DMS114 treated with DMSO at 0.1 percent for 48 hours (cell line): ENCODE measurements around the gene IGSF9.
"Not testable (repeated sequence)": the region's sequence is repeated elsewhere in the genome, so short reads cannot be mapped to it uniquely, and the experiment has no call there.

Source experiments
- DNase-seq: peaks from one replicate; lab custom pipeline; 2025; ENCODE audit not compliant: unreplicated experiment; lab: John Stamatoyannopoulos, UW

IGSF9 gene

GRCh38 chr1:159899634-159900033 lies 45.8 kb downstream of the IGSF9 start:
- not testable (repeated sequence) for DNase-seq

- no peak for DNase-seq
These were observed 46.9 kb downstream of the IGSF9 start for GRCh38 chr1:159898527-159898926.

GRCh38 chr1:159897962-159898361 lies 47.5 kb downstream of the IGSF9 start:
- DNase-seq, result no peak

GRCh38 chr1:159896546-159896930 lies 48.9 kb downstream of the IGSF9 start:
- DNase-seq, result no peak

DNA sequence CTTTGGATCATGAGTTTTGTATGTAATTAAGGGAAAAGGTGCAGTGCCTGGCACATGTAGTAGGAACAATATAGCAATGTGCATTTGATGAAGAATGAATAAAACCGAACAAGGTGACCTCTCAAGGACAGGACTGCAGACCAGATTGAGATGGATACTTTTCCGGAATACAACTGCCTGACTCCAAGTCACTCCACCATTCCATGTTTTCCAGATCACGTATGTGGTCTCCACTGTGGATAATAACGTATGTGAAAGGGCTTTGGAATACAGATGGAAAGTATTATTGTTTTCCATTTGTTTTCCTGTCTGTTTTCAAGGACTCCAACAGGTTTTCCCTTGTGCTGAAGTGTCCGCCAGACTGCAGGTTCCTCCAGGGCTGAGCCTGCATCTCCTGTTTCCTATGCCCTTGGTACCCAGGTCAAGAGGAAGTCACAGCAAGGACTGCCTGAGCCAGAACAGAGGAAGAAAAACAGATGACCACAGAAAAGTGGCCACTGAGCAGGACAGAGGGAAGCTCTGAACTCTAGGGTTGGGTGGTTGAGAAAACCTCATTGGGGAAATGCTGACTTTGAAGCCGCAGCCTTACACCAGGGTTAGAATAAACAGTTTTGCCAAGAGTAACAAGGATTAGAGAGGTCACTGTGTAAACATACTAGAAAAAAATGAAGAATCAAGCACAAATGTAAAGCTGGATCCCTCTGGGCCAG lies 49.4 kb downstream of the IGSF9 start:
- no peak for DNase-seq

DNA sequence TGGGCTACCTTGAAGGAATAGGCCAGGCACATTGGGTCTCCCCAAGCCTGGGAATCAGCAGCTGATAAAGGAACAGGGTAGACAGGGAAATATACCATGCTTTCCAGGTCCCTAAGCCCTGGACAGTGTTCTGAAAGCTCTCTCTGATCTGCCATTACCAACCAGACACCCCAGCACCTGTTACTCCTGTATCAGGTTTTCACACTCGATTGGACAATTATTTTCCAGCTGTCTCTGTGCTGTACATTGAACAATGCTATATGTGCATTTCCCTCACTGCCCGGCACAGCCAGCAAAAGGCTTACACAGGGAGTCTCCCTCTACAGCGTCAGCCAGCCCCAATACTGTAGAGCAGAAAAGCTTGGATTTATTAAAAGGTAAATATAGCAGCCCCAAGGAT lies 50.1 kb downstream of the IGSF9 start:
- no peak for DNase-seq

GRCh38 chr1:159892944-159893343 lies 52.5 kb downstream of the IGSF9 start:
- DNase-seq, result no peak

DNA sequence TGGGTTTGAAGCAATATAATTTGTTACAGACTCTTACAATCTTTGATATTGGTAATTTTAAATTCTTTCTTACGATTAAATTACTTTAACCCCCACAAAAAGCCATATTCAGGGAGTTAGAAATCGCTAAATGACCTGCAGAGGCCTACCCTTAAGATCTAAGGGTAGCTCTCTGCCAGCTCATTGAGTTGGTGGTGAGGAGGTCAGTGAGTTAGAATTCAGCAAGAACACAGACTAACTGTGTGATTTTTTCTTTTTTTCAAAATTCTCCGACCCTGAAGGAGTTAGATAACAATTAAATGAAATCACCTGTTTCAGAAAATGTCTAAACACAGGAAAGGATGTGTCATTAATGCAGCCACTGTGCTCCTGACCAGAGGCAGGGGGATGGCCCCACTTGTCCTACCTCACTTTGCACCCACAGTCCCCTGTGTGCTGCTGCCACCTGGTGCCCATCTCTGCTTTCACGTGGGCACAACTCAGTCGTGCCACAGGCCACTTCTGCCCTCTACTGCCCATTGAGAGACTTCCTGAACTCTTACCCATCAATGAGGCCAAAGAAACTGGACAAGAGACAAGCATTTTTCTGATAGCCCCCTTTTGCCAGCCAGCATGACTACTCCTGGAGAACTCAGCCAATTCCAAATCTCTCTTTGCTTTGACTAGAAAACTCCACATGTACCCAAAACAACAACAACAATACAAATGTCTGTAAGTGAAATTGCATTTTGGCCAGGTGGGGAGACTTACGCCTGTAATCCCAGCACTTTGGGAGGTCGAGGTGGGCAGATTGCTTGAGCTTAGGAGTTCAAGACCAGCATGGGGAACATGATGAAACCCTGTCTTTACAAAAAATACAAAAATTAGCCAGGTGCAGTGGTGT lies 53.9 kb downstream of the IGSF9 start:
- peak; percentile 88 for DNase-seq

GRCh38 chr1:159890390-159890789 lies 55.0 kb downstream of the IGSF9 start:
- DNase-seq, result no peak

DNA sequence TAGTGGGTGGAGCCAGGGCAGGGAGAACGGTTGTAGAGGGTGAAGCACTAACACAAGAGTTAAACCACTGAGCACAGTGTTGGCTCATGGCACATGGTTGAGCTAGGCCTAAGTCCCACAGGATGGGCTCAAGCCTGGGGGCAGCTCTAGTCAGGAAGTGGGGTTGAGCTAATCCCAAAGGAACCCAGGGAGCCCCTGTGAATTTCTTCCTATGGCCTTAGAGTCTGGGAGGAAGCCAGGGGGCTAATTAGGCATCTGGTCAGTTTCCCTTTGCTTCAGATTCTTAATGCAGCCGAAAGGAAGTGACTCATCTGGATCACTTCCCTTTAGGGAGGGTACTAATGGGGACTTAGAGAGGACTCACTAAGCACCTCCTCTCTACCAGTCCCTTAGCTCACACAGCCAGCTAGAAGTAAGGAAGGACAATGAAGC lies 55.6 kb downstream of the IGSF9 start:
- DNase-seq, result no peak

DNA sequence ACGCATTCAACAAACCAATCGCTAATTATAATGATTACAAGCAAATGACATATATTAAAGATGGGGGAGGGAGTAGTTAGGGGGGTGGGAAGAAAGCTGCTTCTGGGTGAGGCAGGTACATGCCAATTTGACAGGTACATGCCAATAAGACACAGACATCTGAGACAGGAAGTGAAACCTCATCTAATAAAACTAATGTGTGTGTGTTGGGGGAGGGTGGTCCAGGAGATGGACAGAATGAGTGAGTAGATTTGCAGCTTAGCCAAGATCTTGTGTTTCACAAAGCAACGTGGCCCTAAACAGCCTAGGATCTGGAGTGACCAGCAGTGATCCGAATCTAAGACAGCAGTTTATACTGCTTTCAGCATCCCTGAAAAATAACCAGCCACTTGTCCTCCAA lies 56.2 kb downstream of the IGSF9 start:
- no peak for DNase-seq

DNA sequence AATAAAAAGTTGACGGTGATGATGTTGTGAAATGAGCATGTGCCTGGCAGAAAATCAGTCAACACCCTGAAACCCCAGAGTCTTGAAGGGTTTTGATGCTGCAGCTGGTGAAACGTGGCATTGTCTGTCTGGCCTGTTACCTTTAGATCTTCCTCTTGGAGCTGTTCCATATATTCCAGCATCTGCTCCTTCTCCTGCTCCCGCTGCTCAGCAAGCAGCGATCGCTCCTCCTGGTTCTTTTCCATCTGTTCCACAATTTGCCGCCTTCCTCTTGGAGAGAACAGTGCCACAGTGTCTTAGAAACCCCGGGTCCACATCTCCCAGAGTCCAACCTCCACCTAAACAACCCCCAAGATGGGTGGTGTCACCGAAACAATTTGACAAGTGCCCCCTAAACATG lies 61.1 kb downstream of the IGSF9 start:
- DNase-seq, result no peak

GRCh38 chr1:159883134-159883533 lies 62.3 kb downstream of the IGSF9 start:
- DNase-seq, result no peak

DNA sequence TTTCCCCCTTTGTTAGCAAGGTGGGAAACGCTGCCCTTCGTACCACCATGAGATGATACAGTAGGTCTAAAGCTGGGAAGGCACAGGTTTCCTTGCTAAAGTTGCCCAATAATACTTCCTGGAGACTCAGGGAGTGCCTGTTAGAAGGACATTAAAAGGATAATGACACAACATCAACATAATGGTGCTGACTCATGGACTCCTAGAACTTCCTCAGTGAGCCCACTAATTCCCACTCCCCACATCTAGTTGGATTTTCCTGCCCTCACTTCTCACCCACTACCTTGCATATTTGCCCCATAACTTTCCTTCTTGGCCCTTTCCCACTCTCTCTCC lies 62.9 kb downstream of the IGSF9 start:
- DNase-seq, result no peak

DNA sequence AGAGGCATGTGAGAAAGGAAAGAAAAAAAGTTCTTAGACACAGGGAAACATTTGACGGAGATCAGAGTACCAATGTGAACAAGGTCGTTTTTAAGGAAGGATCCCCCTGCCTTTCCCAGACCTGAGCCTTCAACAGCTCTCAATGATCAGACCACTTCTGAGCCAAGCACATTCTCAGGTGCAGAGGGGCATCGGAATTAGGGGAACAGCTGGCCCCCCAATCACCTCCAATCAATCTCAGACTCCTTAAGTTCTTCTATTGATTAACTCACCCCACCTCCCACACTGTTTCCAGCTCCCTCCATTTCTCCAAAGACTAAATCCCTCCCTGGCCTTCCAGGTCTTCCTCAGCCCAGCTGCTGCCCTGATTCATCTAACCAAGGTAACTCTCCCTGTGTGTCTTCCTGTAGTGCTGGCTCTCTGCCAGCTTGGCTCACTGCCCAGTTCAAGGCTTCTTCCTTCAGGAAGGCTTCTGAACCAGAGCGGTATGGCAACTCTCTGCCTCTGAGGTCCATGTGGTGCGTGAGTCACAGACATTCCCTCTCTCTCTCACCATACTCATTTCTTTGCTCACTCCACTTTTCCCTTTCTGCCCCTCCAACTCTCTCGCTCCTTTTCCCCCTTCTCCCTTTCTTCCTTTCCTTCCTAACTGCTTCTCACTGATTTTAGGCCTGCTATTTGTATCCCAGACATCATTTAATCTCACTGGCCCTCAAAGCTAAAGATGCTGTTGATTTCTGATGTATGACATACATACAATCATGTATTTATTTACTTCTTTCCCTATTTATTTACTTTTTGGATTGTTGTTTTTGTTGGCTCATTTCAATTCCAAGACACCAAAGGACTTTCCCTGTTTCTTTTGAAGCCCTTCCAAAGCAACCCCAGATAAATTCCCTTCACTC lies 63.5 kb downstream of the IGSF9 start:
- DNase-seq, result no peak

- no peak for DNase-seq
These were observed 65.0 kb downstream of the IGSF9 start for GRCh38 chr1:159880430-159880829.

DNA sequence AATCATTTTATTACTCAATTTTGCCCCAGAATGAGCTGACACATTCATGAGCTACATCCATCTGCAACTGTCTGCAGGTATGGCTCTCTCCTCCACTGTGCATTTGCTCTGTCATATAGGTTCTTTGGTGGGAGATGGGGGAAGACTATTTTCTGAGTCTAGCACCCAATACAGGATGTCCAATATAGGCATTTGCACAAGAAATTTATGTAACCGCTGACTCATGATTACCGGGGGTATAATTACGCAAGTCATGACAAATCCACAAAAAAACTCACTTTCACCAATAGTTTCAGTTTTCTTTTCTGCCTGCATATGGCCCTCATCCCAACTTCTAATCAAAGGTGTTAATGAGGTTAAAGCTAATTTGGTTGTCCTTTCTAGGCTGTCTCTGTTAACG lies 65.4 kb downstream of the IGSF9 start:
- no peak for DNase-seq

GRCh38 chr1:159879136-159879535 lies 66.3 kb downstream of the IGSF9 start:
- no peak for DNase-seq

GRCh38 chr1:159877695-159878444 lies 67.5 kb downstream of the IGSF9 start:
- DNase-seq, result no peak
